ENCODE measurements around the gene TVP23A. TPM values are rescaled to one million over a fixed set of nuclear protein-coding genes. Genes with fewer than 3 reads are reported as not detected.

Gene TVP23A
- total RNA-seq, result not detected in 2 replicates

GRCh38 chr16:10817963-10818941 lies at the start of gene TVP23A:
Gene TVP23A, minus strand, starts transcription at chr16:10818794. Its CDS starts 301 bp downstream, at chr16:10818493.

GRCh38 chr16:10743610-10744369 lies 74.8 kb downstream of the TVP23A start, which contains the start of gene NUBP1:
Gene NUBP1, plus strand, starts transcription at chr16:10743842. Its CDS starts 22 bp downstream, at chr16:10743864.

Other genes starting within 250 kb of the TVP23A start
- gene EMP2, start 238.2 kb downstream of the TVP23A start, total RNA-seq, result 19.1 and 19.7 TPM in 2 replicates
- gene TEKT5, start 123.9 kb downstream of the TVP23A start, total RNA-seq, result 0.34 TPM in 1 of 2 replicates, not detected in the other
- gene NUBP1, start 75.0 kb downstream of the TVP23A start, total RNA-seq, result 17.5 and 22.3 TPM in 2 replicates
- 0.26 and 0.32 TPM in 2 replicates for gene CIITA, start 58.4 kb upstream of the TVP23A start, total RNA-seq
- 43.3 and 59.4 TPM in 2 replicates for gene DEXI, start 123.7 kb upstream of the TVP23A start, total RNA-seq
- 18.8 and 29.1 TPM in 2 replicates for gene CLEC16A, start 125.8 kb upstream of the TVP23A start, total RNA-seq